ENCODE results near the gene ABCA2. TPM values are rescaled to one million over a fixed set of nuclear protein-coding genes. Genes with fewer than 3 reads are reported as not detected.
A peak's percentile ranks its signal among the peaks of the same experiment; 100 is the strongest.

Gene ABCA2
- total RNA-seq, 1 experiment from 2014 or later: 27.0 TPM

DNA sequence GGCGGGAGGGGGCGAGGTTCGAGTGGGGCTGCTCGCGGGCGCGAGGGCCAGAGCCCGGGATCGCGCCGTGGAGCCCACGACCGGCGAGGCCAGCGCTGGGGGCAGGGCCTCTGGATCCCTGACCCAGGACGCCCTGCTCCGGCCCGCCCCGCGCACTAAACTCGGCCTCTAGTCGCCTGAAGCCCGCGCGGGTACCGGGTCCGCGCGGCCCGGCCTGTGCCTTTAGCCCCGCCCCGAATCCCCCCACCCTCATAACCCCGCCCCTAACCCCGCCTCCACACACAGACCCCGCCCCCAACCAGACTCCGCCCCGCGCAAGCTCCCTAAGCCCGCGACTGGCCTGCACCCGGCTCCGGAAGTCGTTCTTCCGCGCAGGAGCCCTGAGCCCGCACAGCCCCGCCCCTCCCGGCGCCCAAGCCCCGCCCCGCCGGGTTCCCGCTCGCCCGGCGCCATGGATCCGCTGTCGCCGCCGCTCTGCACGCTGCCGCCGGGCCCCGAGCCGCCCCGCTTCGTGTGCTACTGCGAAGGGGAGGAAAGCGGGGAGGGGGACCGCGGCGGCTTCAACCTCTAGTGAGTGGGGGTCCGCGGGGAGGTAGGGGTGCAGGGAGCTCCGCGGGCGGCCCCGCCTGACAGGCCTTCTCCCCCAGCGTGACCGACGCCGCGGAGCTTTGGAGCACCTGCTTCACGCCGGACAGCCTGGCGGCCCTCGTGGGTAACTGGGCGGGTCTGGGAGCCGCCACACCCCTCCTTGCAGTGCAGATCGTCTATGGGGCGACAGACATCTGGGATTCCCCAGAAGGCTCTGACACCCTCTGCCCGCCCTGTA, 35.8 kb downstream of the ABCA2 start, which contains the start of gene PAXX:
PAXX (plus strand) TSS at position 430 of the 826 bp plus-strand sequence; CDS start at position 452, 22 bp downstream.
- H3K9me3 ChIP-seq (ENCODE audit: control insufficient read depth, insufficient read depth, low read depth, low read length): no peaks in the 10 kb centered on the region
- H3K27me3 ChIP-seq (ENCODE audit: control insufficient read depth, insufficient read depth, low read length): no peaks in the 10 kb centered on the region
- TF ChIP-seq POLR2AphosphoS5 (IDR thresholded peaks at IDR 0.05; ENCODE audit: low read depth, low read length) (no peak), SIN3A (IDR thresholded peaks at IDR 0.05; ENCODE audit: borderline replicate concordance, insufficient read depth, low read depth, low read length) (peak; percentile 55; the same call in 1 of the 2 replicates), TCF7L2 (IDR thresholded peaks at IDR 0.05; ENCODE audit: low read depth, low read length) (no peak)
- TF ChIP-seq, protein P1, sequence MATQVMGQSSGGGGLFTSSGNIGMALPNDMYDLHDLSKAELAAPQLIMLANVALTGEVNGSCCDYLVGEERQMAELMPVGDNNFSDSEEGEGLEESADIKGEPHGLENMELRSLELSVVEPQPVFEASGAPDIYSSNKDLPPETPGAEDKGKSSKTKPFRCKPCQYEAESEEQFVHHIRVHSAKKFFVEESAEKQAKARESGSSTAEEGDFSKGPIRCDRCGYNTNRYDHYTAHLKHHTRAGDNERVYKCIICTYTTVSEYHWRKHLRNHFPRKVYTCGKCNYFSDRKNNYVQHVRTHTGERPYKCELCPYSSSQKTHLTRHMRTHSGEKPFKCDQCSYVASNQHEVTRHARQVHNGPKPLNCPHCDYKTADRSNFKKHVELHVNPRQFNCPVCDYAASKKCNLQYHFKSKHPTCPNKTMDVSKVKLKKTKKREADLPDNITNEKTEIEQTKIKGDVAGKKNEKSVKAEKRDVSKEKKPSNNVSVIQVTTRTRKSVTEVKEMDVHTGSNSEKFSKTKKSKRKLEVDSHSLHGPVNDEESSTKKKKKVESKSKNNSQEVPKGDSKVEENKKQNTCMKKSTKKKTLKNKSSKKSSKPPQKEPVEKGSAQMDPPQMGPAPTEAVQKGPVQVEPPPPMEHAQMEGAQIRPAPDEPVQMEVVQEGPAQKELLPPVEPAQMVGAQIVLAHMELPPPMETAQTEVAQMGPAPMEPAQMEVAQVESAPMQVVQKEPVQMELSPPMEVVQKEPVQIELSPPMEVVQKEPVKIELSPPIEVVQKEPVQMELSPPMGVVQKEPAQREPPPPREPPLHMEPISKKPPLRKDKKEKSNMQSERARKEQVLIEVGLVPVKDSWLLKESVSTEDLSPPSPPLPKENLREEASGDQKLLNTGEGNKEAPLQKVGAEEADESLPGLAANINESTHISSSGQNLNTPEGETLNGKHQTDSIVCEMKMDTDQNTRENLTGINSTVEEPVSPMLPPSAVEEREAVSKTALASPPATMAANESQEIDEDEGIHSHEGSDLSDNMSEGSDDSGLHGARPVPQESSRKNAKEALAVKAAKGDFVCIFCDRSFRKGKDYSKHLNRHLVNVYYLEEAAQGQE (IDR thresholded peaks at IDR 0.05; ENCODE audit: insufficient read depth in 1 of 2, low read depth in 2 of 2, low read length in 1 of 2): no peak
- peak within 1 kb of the TSS; percentile 77 for H3K27ac ChIP-seq (ENCODE audit: low read length)
- H3K36me3 ChIP-seq (ENCODE audit: control insufficient read depth, insufficient read depth, low read length): no peaks in the 10 kb centered on the region; the same call in 1 of the 2 replicates
- in situ Hi-C loops (cut with HindIII; ENCODE audit: low pct_unique_long_range_greater_than_20kb, low sequenced_read_pairs): no loop called here
- intact Hi-C loops (cut with micrococcal nuclease; ENCODE audit: unreplicated experiment): no loop called here
- no TSS peak for BruUV-seq (replicated peaks)
- ChIA-PET CTCF (interaction anchor here (0.6 kb wide), 1 partner anchor 44 kb away, joined by 4 read pairs; no protein-coding TSS in a partner anchor), POLR2A (interaction anchor here (0.6 kb wide), 2 partner anchors 92 to 158 kb away, joined by 7 to 13 read pairs; no protein-coding TSS in a partner anchor)
- H3K4me3 ChIP-seq (ENCODE audit: low read depth in 2 of 2, low read length in 2 of 2): peak within 1 kb of the TSS; percentile 68 to 78
- H3K4me1 ChIP-seq (ENCODE audit: control insufficient read depth, insufficient read depth, low read length): peaks cover 17% of the 10 kb centered on the region
- DNase-seq (ENCODE audit: low read depth, low spot score) (no peak), ATAC-seq (peak; percentile 87)

DNA sequence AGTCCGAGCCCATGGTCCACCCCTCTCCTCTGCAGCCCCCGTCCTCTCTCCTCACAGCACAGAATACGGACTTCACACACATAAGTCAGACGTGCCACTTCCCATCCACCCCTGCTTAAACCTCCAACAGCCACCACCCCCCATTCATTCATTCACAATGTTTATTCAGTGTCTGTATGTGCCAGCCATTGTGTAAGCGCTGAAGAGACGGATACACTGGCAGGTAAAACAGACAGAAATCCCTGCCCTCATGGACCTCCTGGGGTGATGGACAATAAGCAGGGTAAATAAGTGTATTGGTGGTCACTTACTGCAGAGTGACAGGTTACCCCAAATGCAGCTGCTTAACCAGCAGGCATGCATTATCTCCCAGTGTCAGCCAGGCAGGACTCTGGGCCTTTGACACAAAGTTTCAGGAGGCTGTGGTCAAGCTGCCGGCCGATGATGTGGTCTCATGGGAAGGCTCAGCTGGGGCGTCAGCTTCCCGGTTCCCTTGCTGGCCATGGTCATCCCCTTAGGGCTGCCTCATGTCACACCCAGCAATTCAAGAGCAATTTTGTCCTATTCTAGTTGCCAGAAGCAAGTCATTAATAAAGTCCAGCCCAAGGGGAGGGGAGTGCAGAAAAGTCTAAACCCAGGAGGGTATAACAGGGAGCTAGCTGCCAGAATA, 37.7 kb downstream of the ABCA2 start:
- no peak for DNase-seq (ENCODE audit: low read depth, low spot score)
- ChIA-PET CTCF (no interaction called here), POLR2A (no interaction called here)
- in situ Hi-C loops (cut with HindIII; ENCODE audit: low pct_unique_long_range_greater_than_20kb, low sequenced_read_pairs): no loop called here
- Histone ChIP-seq H3K27ac (ENCODE audit: low read length) (peak overlapping the region; percentile 77), H3K9me3 (ENCODE audit: control insufficient read depth, insufficient read depth, low read depth, low read length) (no peaks in the 10 kb centered on the region), H3K4me3 (ENCODE audit: low read depth in 2 of 2, low read length in 2 of 2) (no peak overlapping the region), H3K36me3 (ENCODE audit: control insufficient read depth, insufficient read depth, low read length) (no peaks in the 10 kb centered on the region; the same call in 1 of the 2 replicates), H3K27me3 (ENCODE audit: control insufficient read depth, insufficient read depth, low read length) (no peaks in the 10 kb centered on the region), H3K4me1 (ENCODE audit: control insufficient read depth, insufficient read depth, low read length) (peaks cover 7% of the 10 kb centered on the region; the same call in 1 of the 2 replicates)
- intact Hi-C loops (cut with micrococcal nuclease; ENCODE audit: unreplicated experiment): no loop called here
- BruUV-seq (replicated peaks): no TSS peak
- TF ChIP-seq, protein P1 (IDR thresholded peaks at IDR 0.05; ENCODE audit: insufficient read depth in 1 of 2, low read depth in 2 of 2, low read length in 1 of 2): no peak
- TF ChIP-seq, protein P2, sequence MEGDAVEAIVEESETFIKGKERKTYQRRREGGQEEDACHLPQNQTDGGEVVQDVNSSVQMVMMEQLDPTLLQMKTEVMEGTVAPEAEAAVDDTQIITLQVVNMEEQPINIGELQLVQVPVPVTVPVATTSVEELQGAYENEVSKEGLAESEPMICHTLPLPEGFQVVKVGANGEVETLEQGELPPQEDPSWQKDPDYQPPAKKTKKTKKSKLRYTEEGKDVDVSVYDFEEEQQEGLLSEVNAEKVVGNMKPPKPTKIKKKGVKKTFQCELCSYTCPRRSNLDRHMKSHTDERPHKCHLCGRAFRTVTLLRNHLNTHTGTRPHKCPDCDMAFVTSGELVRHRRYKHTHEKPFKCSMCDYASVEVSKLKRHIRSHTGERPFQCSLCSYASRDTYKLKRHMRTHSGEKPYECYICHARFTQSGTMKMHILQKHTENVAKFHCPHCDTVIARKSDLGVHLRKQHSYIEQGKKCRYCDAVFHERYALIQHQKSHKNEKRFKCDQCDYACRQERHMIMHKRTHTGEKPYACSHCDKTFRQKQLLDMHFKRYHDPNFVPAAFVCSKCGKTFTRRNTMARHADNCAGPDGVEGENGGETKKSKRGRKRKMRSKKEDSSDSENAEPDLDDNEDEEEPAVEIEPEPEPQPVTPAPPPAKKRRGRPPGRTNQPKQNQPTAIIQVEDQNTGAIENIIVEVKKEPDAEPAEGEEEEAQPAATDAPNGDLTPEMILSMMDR (IDR thresholded peaks at IDR 0.05): no peak
- ATAC-seq: no peak
